Colon (tissue), 2 donors: Measurements from ENCODE around the gene LRRC4C.

Source experiments
- FAIRE-seq: peaks from 2 replicates; lab custom pipeline; 2012; peaks lifted over from hg19 to GRCh38; lab: Jason Lieb, UNC
- donor health status: control.
- donor health status: control.

Gene LRRC4C

DNA sequence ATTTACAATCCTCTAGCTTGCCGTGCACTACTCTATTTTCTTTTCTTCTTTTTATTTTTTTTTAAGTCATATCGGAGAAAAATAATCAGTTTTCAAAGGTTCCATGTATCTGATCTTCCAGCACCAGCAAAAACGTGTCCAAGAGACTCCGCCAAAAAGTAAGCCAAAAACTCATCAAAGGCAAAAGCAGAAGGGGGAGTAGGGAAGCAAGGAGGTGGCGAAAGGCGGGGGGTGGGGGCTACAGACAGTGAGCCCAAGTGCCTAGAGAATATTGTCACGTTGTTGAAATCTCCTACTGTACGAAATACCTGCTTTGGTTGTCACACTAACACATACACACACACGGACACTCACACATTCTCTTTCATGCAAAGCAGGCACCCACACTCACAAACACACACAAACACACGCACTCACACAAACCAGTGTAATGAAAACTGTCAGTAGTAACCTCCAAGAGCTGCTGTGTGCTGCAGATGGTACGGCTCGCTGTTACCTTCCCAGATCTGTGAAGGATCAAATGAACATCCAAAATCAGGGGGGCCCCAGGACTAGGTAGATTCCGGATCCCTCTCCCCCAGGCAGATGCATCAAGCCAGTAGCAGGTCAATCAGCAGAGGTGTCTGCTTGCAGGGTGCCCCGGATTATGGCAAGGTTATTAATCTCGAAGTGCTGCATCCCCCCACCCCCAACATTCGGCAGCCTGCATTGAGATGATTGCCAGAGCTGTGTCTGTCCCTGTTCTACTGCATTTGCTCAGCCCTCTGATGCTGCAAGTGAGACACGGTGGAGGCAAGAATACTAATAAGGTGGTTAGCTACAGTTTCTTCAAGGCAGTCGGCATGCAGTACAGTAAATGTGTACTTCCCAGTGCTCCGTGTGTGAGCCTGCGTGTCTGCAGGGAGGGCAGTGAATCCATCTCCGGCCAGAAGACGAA lies at the start of gene LRRC4C:
TSS of gene LRRC4C (minus strand) at position 188 of the 937 bp plus-strand sequence.
- FAIRE-seq: no peak

DNA sequence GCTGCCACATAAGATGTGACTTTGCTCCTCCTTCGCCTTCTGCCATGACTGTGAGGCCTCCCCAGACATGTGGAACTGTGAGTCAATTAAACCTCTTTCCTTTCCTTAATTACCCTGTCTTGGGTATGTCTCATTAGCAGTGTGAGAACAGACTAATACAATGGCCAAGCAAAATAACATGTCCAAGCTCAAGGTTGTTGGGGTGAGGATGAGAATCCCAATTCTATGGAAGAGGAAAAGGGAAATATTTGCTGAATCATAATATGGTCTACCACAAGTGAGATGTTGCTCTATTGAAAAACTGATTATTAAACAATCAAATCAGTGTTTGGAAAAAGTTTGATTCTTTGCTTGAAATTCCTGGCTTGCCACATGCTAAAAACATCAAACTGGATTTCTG lies 48.7 kb upstream of the LRRC4C start:
- FAIRE-seq: no peak

DNA sequence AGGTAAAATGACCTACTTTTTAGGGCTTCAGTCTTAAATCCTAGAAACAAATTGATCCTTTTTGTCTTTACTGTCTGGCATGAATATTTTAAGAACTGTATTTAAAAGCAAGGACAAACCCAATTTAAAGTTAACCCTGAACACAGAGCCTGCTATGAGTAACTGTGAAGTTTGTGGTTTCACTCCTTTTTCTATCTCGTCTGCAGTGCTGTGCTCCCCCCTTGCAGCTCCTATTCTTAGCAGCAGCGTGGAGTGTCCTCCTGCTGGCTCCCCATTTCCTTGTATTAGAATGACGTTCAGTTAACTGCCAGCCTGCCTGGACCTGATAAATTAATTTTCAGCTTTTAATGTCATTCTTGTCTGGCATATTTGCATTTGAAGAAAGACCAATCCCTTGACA lies 40.0 kb upstream of the LRRC4C start:
- FAIRE-seq: no peak

DNA sequence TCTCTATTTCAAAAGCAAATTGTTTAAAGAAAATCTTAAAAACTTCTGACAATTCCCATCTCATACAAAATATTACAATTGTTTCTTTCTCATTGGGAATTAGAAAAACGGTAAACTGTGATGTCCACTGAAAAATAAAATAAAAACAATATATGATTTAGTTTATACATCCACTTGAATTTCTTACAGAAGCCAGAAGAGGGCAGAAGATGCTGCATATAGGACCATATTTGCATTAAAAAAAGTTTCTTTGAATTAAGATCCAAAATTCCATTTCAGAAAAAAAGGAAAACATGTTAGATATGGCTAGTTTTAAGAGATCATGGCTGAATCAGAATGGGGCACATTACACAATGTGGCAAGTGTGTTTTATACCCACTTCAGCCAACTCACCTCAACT lies 39.3 kb upstream of the LRRC4C start:
- no peak for FAIRE-seq

DNA sequence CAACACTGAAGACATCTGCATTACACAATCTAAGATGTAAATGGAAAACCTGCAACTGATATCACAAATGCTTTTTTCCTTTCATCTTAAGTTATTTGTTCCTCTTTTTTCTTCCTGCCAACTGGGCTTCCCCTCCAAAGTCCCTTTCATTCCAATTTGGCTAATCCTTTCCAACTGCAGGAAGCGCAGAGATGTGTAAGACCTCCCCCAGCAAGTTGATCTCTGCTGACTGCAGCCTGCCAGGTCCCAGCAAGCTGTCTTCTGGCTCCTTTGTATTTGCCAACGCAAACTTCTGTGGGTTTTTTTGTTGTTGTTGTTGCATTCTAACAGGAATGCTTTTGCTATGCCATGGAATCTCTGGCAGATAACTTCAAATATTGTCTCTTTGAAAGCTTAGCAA lies 38.5 kb upstream of the LRRC4C start:
- FAIRE-seq: no peak

DNA sequence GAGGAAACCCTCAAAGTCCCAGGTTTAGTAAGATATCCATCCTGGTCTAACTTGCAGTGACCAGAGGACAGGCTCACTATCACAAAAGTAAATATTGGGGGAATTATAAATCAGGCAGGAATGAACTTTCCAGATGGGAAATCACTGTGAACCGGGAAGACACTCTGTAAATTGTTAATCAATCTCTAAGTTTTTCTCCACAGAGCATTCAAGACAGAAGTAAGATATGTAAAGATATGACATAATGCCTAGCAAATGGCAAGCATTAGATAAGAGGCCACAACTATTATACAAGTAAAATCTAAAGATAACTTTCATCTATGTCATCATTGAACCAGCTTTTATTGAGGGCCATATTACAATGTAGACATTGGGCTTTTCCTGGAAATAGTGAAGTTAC lies 35.3 kb upstream of the LRRC4C start:
- FAIRE-seq: no peak

DNA sequence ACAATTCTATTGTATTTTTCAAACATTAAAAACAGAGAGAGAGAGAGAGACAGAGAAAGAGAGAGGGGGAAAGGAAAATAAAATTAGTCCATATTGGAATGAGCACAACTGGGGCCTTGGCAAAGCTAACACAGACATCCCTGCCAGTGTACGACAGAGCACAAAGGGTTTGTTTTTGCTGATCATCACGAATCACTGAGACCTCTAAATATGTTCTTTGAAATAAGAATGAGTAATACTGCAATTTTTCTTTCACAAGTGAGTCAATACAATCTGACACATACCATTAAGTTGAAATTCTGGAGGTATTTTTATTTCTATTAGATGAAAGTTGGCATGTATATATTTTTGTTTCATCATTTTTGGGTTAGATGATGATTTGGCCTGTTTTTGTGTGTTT lies 27.0 kb upstream of the LRRC4C start:
- FAIRE-seq: no peak

DNA sequence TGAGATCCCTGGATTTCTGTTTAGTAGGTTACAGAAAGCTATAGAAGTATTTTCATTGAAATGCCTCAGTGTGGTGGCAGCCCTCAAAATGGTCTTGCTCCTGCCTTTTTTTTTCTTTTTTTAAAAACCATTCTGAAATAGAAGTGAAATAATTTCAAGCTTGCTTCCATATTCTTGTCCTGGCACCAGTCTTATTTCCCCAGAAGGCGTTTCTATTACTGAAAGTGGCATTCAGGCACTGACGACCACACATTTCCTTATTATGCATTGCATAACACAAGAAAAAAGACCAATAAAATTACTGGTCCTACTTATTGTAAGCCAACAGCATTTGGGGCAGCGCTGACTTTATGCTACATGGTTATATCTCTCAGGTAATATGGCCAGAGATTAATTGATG lies 24.5 kb upstream of the LRRC4C start:
- no peak for FAIRE-seq

DNA sequence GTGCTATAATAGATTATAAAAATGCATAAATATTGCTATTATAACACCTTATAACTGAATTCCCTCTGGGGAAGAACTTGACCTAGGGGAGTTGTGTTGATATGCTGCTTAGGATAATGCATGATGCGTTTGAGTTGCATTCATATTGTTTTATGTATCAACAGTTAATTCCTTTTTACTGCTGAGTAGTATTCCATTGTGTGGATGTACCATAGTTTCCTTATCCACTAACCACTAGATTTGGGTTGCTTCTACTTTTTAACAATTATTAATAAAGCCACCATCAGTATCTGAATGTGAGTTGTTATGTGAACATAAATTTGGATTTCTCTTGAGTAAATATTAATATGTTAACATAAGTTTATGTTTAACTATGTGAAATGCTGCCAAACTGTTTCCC lies 19.7 kb upstream of the LRRC4C start:
- FAIRE-seq: no peak

DNA sequence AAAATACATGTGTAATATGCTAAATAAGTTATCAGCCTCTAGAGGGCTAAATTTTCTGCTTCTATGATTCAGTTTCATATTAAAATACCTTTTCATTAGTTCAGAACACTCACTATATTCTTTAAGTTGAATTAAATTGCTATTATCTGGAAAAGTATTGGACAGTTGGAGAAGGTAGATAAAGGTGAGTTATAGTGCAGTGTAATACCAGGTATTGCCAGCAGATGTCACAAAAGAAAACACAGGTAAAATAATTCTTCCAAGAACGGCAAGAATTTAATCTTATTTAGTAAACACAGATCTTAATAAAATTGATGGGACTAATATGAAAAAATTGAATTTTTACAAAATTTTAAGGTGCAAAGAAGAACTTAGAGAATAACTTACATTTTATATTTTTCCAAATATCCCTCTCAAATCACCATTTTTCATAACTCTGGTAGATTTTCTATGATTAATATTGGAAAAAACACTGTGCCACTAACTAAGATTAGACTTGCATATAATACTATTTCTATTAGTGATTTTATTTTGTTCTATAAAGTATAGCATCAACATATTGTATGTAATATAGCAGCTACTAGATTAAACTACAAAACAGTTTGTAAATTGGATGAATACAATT lies 1.7 kb upstream of the LRRC4C start:
- FAIRE-seq: peak; percentile 33

DNA sequence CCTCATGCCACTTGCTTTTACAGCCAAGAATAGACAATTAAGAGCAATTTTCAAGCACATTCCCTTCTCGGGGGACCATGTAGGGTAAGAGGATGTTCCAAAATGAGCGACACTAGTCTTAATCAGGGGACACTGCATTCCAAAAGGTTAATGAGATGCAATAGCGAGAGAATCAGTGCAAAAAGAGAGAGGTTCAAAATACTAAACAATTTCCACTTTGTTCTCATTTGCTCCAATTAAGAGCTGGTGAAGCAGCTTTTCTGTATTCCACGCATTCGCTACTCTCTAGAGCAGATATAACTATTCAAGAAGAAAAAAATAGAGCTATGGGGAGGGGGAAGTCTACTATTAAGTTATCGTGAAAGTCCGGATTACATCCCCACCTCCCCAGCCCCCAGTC lies 811 bp downstream of the LRRC4C start:
- no peak for FAIRE-seq

DNA sequence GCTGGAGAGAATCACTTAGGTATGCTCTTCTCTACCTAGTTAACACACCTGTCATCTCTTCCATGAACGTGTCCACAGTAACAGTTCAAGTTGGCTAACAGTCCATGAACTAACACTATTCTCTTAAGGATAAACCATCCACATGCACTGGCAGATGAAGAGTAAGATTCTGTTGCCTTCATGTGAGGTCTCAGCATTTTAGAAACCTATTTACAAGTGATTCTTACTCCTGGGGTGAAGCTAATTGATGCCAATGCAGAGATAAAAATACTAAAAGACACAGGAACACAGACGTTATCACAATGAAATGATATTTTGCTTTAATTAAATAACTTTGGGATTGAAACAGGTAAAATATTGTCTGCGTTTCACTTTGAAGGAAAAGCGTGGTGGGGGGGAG lies 1.3 kb downstream of the LRRC4C start:
- FAIRE-seq: no peak

DNA sequence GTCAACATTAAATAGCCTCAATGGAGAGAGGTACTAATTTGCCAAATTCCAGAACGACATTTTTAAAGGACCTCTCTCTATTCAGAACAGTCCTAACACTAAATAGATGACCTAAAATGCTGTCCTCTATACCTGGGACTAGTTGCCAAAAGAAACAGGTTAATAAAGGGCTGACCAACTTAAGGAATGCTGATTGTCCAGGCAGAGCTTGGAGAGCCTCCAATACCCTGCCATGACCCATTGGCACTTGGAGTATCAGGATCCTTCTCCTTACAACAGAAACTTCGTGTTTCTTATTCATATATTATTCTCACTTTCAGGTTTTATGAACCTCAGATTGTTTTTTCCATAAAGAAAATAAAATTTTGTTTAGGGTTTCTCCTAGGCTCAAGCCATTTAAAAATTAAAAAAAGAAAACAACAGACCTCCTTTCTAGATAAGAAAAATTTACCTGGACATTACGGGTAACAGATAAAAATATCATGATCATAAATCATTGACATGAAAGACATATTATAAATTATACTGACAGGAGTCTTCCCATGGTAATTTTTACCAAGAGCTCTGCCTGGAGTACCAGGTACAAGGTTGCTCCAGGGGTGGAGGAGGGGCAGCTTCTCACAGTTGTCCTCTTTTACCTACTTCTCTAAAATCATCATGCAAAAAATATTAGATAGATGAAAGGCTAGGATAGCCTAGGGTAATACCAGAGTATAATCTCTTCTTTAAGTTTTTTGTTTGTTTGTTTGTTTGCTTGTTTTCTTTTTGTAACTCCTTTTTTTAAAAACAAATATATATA lies 2.0 kb downstream of the LRRC4C start:
- FAIRE-seq: no peak

DNA sequence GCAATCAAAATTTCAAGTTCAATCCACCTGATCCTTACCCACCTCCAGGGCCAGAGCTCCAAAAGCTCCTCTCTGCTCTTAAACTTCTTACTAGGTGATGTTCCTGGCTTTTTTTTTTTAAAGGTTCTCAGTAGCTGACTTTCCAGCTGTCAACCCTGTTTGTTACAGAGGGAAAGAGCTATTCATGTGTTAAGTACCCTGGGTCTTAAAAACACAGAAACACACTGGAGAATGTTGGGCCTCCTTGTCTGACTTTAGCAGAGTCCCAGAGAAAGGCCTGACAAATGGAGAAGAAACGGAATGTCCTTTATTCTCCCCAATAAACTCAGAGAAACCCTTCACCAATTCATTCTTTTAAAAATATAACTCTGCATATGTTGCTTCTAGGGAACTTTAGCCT lies 3.2 kb downstream of the LRRC4C start:
- no peak for FAIRE-seq

DNA sequence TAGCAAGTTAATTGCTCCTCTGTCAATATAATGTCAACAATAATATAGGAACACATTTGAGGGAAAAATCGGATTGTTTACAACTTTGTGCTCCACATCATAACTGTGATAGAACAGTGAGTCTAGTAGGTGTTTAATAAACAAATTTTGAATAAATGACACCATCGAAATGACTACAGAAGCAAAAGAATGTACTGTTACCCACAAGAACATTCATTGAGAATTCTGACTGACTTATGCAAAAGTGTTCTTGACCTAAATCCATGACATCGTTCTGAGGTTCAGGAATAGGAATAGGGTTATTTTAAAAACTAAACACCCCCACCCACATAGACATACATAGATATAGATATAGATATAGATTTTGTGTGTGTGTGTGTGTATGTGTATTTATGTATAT lies 8.4 kb downstream of the LRRC4C start:
- FAIRE-seq: no peak

DNA sequence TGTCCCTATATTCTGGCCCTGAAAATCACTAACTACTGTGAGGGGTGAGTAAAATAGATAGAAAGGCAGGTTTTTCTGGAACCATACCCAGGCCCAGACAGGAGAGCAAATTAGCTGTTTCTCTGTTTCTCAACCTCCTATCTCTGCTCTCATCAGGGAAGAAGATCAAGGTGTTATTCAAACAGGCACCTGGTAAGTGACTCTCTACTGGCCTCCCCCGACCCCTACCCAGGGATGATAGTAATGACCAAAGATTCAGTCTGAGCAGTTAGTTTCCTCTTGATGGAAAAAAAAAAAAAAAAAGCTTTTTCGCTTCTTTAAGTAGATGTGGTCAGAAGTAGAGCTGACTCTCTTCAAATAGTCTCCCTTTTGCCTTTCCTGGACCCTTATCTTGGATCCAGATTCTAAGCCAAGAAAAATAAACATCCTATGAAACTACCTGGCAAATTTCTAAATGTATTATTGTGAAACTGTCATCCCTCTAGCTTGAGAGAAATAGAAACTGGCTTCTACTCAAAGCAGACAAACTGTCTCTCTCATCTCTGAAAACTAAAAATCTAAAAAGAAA lies 9.9 kb downstream of the LRRC4C start:
- FAIRE-seq: no peak

DNA sequence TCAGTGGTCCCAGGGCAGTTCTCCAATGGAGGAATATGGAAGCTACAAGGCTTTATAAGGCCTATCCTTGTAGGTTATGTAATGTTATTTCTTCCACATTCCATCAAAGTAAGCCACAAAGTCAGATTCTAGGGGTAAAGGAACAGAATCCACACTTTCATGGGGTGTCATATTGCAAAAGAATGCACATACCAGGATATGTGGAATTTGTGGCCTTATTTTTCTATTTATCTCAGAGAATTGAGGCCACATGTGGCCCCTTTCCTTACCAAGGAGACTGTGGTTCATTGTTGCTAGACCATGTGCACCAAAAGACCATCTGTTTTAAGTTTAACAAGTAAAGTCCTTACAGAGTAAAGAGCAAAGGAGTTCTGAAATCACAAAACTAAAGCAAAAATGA lies 12.9 kb downstream of the LRRC4C start:
- no peak for FAIRE-seq

DNA sequence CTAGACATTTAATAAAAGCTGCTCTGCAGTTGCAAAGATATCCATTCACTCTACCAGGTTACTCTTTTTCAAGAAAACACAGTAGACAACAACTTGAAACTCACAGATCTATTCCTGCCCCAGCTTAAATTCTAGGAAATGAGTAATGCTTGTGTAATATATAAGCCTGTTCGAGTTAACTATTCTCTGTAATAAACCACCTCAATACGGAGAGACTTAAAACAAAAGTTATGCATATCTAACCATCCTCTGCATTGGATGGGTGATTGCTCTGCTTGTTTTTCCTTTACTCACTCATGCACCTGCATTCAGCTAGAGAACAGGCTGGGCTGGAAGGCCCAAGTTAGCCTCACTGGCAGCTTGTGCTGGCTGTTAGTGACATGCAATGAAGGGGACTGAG lies 13.3 kb downstream of the LRRC4C start:
- no peak for FAIRE-seq

DNA sequence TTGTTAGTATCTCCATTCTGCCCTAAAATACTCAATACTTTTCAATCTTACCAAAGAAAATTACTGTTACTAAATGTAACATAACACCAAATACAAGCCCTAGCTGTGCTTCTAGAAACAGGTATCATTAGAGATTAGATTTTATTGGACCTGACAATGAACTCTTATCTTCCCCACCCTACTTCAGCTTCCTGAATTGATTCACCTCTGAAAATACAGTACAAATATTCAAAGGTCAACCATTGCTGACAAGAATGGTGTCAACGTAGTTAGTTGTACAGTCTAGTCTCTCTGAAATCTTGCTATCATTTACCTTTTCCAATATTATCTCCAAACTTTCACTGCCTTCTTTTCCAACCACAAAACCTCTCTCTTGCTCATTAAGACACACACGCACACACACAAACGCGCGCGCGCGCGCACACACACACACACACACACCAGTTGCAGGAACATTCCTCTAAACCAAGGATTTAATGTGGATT lies 22.4 kb downstream of the LRRC4C start:
- FAIRE-seq: no peak

DNA sequence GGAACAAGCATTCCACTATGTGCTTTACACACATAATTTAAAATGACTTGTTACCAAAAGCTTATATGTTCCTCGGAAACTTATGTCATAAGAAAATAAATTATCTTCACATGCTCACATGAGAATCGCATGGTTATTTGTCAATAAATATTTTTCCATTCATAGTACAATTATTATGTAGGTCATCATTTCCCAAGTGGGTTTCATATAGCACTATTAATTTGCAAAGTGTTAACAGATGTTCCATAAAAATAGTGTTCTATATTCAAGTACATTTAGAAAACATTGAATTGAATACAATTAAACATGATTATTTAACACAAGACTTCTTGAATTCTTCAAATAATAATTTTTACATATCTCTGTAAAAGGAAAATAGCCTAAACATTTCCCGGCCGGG lies 23.9 kb downstream of the LRRC4C start:
- FAIRE-seq: no peak

DNA sequence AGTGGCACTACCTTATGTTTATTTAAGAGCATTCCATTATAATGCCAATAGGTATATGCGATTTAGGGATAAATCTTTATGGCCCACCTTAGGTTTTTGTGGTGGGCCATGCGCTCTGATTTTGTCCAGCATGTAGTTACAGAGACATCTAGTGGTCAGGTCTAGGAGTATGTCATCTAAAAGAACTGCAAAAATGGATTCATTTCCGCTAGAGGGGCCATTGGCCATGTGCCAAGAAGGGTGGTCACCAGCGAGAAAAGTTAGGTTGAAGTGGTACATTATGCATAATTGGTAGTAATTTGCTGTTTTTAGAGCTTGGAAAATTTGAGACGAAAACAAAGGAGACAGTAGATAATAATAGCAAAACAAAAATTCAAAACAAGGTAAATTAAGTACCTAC lies 27.7 kb downstream of the LRRC4C start:
- no peak for FAIRE-seq

DNA sequence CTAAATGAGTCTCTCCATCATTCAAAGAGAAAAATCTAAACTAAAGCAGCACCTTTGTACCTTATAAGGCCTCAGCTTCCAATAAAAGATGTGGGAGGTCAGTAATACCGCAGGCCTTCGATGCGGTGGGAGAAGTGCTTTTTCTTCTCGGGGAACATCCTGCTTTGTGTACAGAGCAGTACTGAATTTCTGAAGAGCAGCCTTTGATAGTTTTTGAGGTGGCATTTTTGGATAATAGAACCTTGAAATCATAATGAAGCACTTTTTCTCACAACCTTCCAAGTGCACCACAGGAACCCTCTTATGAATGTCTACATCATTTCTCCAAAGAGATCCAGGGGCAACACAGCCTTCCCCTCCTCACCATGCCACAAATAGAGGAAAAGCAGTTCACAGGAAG lies 39.6 kb downstream of the LRRC4C start:
- FAIRE-seq: no peak
